Liver (tissue), 3 donors: ENCODE measurements around the gene NEK6.

Experiments
- CTCF ChIP-seq: fragments of 150-350 bp; IDR thresholded peaks from 2 replicates; pipeline ENCODE4 v1.5.1; 2017; ENCODE audit warnings: improper control_type of control experiment, low read depth, low read length; ENCODE audit not compliant: missing input control
- FOXA2 ChIP-seq: IDR thresholded peaks from 2 replicates; pipeline ENCODE4 v1.6.1; 2016; ENCODE audit warnings: antibody characterized with exemption
- HNF4G ChIP-seq: IDR thresholded peaks from 2 replicates; pipeline ENCODE4 v1.6.1; 2016; ENCODE audit warnings: antibody characterized with exemption
- JUND ChIP-seq, 2 donors: IDR thresholded peaks; 2 replicates each; pipeline ENCODE4 v1.6.1; 2016; ENCODE audit warnings: antibody characterized with exemption in 2 of 2
- NR2F2 ChIP-seq: IDR thresholded peaks from 2 replicates; pipeline ENCODE4 v1.6.1; 2016; ENCODE audit warnings: antibody characterized with exemption
- RAD21 ChIP-seq, 2 donors: IDR thresholded peaks; 2 replicates each; pipeline ENCODE4 v1.6.1; 2016; ENCODE audit warnings: antibody characterized with exemption in 2 of 2, mild to moderate bottlenecking in 2 of 2
- REST ChIP-seq: IDR thresholded peaks from 2 replicates; pipeline ENCODE4 v1.6.1; 2016; ENCODE audit warnings: antibody characterized with exemption, mild to moderate bottlenecking
- RXRA ChIP-seq, 2 donors: IDR thresholded peaks; 2 replicates each; pipeline ENCODE4 v1.6.1; 2017 to 2018; ENCODE audit warnings: antibody characterized with exemption in 2 of 2, mild to moderate bottlenecking in 1 of 2
- SP1 ChIP-seq: IDR thresholded peaks from 2 replicates; pipeline ENCODE4 v1.6.1; 2018; ENCODE audit warnings: antibody characterized with exemption, mild to moderate bottlenecking
- YY1 ChIP-seq: IDR thresholded peaks from 2 replicates; pipeline ENCODE4 v1.6.1; 2016; ENCODE audit warnings: antibody characterized with exemption, mild to moderate bottlenecking
- TF ChIP-seq, protein P1 (sequence below): IDR thresholded peaks from 2 replicates; pipeline ENCODE4 v1.6.1; 2016; ENCODE audit warnings: antibody characterized with exemption
- donor health status: healthy.
- donor health status: healthy.

- TF ChIP-seq HNF4G = no peak
- TF ChIP-seq CTCF = no peak
- TF ChIP-seq, protein P1, sequence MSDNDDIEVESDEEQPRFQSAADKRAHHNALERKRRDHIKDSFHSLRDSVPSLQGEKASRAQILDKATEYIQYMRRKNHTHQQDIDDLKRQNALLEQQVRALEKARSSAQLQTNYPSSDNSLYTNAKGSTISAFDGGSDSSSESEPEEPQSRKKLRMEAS = no peak
- TF ChIP-seq JUND (IDR thresholded peaks at IDR 0.05) = no peak
- no peak for TF ChIP-seq YY1
- no peak for TF ChIP-seq NR2F2
- no peak for TF ChIP-seq RAD21 (IDR thresholded peaks at IDR 0.05)
- TF ChIP-seq SP1 = no peak
- no peak for TF ChIP-seq REST
- TF ChIP-seq RXRA (IDR thresholded peaks at IDR 0.05) = no peak
- TF ChIP-seq FOXA2 = no peak
These were observed 82.7 kb downstream of the NEK6 start for GRCh38 chr9:124340219-124341069.
